HG03342 (cell line): Measurements from ENCODE around the gene NACC1.

Experiments
- ATAC-seq: cut with Tn5 transposase; IDR thresholded peaks from one replicate; pipeline ENCODE4 v1.9.1; 2021; ENCODE audit warnings: mild to moderate bottlenecking, moderate library complexity; ENCODE audit not compliant: unreplicated experiment

Gene NACC1

GRCh38 chr19:13117772-13118423 is at the start of gene NACC1:
NACC1 (plus strand) TSS chr19:13118264; CDS start chr19:13135208, 16,944 bp downstream.
- peak; percentile 59 for ATAC-seq

GRCh38 chr19:13069415-13070359 is 48.4 kb upstream of the NACC1 start:
- no peak for ATAC-seq

- no peak for ATAC-seq
These were observed 47.5 kb upstream of the NACC1 start for GRCh38 chr19:13070425-13071140.

DNA sequence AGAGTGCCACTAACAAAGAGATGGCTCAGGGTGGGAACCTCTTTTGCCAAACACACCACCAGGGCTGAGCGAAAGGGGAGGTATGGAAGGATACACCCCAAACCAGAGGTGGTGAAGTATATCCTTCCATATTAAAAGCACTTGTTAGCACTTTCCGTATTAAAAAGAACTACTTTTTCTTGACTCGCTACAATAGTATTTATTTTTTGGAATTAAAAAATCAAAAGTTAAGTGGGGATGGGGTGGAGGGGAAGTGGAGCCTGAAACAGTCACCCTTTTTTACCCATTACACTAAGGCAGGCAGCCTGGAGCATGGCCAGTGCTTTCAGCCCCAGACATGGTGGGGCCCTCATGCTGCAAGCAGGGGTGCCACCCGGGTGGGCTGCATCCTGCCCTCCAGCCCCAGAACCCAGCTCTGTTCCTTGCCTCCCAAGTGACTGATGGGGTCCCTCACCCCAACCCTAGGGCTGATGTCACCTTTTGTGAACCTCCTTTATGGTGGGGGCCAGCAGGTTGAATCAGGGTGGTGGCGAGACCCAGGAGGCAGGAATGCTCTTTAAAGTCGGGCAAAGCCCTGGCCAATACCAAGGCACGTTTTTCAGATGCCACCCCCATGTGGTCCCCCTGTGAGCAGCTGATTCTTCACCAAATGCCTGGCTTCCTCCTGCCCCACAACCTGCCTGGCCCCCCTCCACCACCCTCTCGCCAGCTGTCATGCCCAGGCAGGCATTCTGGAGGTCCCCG is 46.4 kb upstream of the NACC1 start:
- ATAC-seq, result no peak

GRCh38 chr19:13072188-13072908 is 45.7 kb upstream of the NACC1 start:
- ATAC-seq, result no peak

DNA sequence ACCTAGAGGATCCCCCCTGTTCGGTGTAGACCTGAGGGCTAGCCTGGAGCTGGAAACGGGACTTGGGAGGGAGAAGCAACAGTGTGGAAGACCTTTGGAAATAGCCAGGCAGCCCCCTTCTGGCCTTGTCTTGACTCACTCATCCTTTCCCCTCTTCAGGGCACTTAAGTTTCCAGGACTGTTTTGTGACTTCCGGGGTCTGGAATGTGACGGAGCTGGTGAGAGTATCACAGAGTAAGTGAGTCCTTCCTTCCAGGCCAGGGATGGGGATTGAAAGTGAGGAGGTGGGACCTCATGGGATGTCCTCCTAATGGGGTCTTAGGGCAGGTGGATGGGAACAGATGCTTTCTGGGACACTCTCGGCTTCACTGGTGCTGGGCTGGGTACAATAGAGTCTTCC is 44.8 kb upstream of the NACC1 start:
- ATAC-seq, result no peak

DNA sequence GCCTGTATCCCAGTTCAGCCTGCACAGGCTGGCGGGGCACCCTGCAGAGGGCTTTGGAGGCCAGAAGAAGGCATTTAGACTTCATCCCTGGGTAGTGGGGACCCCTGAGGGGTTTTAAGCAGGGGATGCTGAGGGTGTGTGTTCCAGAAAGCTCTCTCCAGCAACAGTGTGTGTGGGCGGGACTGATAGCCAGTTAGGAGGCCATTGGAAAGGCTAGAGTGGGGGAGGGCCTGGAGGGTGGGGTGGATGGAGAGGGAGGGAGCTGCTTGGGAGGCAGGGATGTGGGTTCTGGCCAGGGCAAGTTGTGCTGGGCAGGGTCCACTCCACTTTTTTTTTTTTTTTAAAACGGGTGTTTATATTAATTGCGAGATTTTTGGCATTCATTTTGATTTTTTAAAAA is 43.7 kb upstream of the NACC1 start:
- no peak for ATAC-seq

DNA sequence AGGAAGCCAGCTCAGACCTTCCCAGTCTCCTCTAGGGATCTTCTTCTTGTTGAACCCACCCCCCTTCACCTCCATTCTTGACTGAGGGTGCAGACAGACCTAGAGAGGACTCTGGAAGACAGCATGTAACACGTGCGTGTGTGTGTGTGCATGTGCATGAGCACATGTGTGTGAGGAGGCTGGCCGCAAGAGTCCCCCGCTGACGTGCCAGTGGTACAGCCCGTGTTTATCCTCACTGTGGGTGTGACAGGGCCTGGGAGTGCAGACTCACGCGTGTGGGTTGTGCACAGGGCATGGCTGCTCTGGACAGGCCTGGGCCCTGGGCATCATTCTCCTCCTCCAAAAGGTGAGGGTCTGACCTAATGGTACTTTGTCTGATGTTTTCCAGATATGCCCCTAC is 41.7 kb upstream of the NACC1 start:
- ATAC-seq, result no peak

DNA sequence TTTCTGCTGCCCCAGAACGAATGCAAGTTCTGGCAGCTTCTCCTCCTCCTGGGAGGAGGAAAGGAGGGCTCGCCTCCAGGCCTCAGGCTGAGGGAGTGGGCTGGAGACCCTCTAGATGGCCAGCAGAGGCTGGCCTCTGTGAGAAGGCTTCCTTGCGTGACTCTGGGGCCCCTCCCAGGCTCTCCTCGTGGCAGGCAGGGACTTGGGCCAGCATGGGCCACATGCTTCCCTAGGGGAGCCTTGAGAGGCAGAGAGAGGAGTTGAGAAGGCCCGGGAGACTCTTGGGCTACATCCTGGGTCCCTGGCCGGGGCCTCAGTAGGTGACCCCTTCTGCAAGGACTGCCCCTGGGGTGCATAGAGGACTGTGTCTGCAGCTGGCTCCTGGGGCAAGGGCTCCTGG is 41.3 kb upstream of the NACC1 start:
- no peak for ATAC-seq

GRCh38 chr19:13077240-13077639 is 40.8 kb upstream of the NACC1 start:
- no peak for ATAC-seq

GRCh38 chr19:13078381-13078780 is 39.7 kb upstream of the NACC1 start:
- no peak for ATAC-seq

DNA sequence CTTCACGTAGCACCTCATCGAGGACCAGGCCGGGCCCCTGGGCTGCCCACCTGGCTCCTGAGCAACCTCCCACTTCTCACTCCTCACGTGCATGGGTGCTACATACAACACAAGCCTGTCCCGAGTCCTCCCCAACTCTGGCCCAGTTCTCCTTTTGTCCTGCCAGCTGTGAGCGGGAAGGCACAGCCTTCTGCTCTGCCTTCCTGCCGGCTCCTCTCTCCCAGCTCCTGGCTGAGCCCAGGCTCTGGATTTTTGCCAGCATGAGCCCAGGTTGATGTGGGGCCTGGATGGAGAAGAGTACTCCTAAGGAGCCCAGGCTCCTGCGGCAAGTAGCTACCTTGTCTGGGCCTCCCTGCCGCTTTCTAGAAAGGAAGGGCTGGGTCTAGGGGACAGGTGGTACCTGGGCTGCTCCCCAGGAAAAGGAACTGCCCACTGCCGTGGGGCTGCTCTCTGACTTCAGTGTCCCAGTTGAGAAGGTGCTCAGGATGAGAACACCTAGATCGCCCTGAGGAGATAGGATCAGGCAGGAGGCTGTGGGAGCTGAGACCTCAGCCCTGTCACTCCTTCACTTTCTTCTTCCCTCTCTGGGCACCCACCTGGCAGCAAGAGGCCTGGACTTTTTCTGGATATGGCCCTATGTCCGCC is 39.0 kb upstream of the NACC1 start:
- no peak for ATAC-seq

DNA sequence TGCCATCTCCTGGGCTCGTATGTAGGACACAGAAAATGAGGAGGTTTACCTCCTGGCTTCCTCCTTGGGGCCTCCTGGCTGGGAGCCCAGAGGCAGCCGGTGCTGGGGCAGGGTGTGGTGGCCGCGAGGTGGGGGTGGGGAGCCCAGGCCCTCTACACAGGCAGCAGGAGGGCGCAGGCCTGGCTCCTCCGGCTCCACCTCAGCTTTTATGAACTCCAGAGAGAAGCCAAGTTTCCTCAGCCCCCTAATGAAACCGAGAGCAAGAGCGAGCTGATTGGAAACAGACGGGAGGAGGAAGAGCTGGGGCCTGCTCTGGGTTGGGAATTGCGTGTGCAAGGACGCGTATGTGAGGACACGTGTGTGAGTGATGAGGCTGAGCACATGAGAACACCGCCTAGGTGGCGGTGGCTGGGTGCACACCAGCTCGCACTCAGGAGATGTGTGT is 38.5 kb upstream of the NACC1 start:
- ATAC-seq, result no peak

- ATAC-seq, result no peak
These were observed 35.7 kb upstream of the NACC1 start for GRCh38 chr19:13082192-13083007.

DNA sequence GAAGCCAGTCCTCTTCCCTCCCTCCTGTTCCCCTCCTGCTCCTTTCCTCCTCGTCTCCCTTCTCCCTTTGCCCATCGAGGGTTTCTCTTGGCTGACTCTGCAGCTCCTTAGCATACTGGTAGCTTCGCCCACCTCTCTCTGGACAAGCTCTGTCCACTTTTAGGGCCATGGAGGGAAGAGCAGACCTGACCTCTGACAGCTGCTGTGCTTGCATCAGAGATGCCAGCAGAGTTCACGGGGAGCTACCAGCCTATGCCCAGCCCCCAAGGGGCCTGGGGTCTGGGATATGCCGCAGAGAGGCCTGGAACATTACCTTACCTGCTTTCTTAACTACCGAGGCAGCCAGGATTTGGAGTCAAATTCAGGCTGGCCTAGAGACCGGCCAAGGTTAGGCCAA is 35.1 kb upstream of the NACC1 start:
- no peak for ATAC-seq

GRCh38 chr19:13083627-13084026 is 34.4 kb upstream of the NACC1 start:
- ATAC-seq, result no peak

DNA sequence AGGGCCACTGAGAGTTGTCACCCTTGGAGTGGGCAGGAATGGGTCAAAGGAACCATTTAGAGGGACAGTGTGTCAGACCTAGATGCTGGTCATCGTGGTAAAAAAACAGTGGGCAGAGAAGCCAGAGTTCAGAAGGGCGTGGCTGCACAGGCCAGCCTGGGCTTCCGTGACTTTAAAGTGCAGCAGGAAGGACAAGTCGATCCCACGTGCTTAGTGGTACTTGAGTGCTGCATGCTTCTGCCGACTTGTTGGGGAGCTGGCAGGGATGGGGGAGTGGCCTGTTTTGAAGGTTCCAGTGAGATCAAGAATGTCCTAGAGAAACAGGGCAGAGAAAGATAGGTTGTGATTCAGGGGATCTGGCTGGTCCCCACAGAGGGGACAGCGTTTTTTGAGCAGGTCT is 32.4 kb upstream of the NACC1 start:
- no peak for ATAC-seq

DNA sequence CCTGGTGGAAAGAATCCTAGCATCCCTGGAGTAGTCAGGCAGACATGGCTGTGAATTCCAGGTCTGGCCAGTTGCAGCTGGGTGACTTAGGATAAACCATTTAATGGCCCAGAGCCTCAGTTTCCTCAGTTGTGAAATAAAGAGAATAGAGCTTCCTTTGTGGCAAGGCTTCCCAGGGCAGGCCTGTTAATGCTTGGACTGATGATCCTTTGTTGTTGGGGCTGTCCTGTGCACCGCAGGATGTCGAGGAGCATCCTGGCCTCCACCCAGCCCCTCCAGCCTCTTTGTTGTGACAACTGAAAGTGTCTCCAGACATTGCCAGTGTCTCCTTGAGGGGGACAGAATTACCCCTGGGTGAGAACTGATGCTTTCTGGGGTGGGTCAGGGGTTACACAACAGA is 31.7 kb upstream of the NACC1 start:
- no peak for ATAC-seq

DNA sequence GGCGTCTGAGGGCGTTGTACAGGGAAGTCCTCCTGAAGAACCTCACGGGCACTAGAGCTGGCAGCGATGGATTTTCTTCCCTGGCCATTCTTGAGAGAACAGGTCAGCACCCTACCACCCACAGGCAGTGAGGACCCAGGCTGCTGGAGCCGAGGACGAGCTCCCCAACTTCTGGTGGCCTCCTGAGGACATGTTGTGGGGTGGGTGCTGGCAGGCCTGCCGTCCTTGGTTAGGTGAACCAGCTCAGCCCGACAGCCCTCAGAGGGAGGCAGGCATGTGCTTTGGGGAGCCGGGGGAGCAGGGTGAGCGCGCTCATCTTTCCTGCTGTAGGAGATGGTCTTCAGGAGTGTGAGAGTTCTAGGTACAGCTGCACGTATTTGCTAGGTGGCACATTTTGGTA is 30.8 kb upstream of the NACC1 start:
- no peak for ATAC-seq
